Glomerular endothelial cell (primary cell): ENCODE data around the gene FRAS1. TPM values are rescaled to one million over a fixed set of nuclear protein-coding genes. Genes with fewer than 3 reads are reported as not detected.
A peak's percentile ranks its signal among the peaks of the same experiment; 100 is the strongest.

Source experiments
- DNase-seq: peaks from one replicate; pipeline ENCODE4 v3.0.0-alpha.2; 2011; ENCODE audit warnings: low read depth, low spot score; ENCODE audit errors: extremely low read depth
- total RNA-seq: library from RNA; depleted of rRNA; stranded (reverse); fragments of >200 nt; gene quantifications from 2 replicates; pipeline ENCODE4 v1.2.3, GENCODE V29; 2015

FRAS1 gene
- total RNA-seq, 1 donor from 2014 or later, result 7.2 TPM

DNA sequence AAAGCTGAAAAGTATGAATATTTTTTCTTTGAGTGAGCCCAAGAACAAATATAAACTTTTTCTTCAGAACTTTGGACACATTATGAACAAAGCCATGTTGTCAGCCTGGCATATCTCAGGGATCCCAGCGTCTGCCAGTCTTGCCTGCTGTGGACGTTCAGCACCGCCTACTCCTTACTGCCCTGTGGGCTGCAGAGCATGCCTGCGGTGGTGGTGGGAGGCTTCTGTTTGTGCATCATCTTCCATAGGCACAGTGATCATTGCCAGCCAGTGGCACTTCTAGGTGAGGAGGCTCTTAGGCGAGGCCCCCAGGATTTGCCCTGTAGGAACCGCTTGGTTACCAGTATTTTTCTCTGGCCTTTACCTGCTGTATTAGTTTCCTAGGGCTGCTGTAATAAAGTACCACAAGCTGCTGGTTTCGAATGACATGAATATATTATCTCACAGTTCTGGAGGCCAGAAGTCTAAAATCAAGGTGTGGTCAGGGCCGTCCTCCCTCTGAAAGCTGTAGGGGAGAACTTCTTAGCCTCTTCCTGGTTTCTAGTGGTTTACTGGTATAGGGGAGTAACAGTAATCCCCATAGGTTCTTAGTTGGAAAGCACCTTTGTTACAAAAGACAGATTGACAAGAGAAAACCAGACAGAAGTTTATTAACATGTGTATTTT, 509.8 kb downstream of the FRAS1 start:
- DNase-seq, result no peak

DNA sequence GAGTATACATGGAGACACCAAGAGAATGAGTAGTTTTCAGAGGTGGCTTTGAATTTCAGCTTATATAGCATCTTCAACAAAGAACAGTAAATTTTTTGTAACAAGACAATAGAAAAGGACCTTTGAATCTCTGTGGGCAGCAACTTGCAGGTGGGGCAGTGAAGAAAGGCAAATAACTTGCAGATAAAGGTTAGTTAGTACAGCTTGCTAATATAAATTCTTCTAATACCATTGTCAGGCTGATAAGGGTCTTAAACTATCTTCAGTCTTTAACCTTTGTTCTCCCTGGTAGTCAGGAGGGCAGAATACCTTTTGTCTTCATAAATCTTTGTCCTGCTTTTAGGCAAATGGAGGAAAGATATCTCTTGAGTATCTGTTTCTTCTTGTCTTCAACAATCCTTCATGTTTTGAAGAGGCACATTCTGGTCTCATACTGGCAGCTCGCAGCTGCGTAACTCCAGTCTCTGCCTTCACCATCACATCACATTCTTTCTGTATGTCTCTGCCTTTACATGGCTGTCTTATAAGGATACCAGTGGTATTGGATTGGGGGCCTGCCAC, 510.5 kb downstream of the FRAS1 start:
- DNase-seq, result no peak

DNA sequence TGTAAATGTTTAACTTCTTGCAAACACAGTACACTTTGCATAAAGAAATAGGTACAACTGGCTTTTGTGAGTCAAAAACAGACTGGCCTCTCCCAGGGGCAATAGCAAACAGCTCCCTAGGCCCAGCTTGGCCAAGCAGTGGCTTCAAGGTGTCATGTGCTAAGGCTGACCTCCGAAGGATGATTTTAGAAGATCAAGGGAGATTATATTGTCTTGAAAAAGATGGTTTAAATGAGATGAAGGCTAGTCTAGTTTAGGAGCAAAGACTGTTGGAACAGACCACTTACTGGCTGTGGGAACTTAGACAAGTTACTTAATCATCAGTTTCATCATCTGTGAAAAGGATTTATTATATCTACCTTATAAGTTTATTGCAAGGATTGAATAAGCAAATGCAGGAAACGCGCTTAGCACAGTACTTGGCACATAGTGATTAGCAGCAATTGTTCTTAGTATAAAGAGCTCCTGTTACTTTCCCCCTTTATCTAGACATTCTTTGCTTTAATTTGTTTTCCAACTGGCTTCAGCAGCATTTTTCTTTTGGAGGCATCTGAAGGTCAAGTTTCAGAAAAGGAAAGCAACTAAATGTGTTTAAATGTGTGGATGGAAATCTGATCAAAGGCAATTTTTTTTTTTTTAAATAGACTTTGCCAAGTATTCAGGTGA, 511.6 kb downstream of the FRAS1 start:
- DNase-seq, result no peak

DNA sequence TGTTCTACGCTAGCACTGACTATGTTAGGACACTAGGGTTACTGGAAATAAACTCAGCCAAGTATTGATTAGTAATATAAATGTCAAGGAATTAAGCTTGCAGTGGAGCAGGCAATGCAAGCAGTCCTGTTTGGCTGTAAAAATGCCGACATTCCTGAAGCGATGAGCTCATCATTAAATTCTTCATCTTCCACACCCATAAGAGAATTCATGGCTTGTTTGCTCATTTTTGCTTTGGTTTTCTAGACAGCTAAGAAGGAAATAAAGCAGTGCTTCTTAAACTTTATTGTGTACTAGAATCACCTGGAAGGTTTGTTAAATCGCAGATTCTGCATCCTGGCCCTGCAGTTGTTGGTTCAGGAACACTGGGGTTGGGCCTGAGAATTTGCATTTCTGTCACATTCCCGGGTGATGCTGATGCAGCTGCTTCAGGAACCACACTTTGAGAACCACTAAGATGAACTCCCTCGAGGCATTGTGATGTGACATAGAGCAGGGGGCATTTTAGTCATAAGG, 512.2 kb downstream of the FRAS1 start:
- DNase-seq, result peak; percentile 54

DNA sequence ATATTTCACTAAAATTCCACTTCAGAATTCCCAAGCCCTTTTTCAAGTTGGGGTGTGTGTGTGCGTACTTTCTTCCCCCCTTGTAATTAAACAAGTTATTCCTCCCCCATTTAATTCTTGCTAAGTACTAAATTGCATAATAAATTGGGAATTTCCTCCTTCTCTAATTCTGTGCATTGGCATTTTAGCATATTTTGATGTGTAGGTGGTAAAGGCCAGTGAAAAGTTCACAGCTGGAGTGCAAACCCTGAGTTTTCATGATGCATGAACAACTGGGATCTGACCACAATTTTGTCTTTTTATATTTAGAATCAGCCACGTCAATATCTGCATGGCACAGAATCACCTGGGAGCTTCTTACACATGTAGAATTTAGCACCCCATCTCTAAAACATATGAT, 513.0 kb downstream of the FRAS1 start:
- DNase-seq, result no peak

DNA sequence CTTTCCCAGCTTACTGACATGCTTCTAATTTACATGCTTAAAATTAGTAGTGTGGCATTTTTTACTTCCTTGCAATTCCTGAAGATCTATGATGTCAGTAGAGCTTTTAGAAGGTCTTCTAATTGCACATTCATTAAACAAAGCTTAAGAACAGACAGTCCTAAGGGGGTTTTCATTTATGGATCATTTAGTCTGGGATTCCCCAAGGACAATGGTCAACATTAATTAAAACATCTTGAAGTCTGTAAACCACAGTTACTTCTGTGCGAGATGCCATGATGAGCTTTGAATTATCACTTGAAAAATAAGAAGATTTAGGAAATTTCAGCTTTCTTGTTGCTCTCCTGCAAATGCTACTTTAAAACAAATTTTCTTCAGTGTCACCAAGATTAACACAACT, 514.7 kb downstream of the FRAS1 start:
- DNase-seq, result no peak

DNA sequence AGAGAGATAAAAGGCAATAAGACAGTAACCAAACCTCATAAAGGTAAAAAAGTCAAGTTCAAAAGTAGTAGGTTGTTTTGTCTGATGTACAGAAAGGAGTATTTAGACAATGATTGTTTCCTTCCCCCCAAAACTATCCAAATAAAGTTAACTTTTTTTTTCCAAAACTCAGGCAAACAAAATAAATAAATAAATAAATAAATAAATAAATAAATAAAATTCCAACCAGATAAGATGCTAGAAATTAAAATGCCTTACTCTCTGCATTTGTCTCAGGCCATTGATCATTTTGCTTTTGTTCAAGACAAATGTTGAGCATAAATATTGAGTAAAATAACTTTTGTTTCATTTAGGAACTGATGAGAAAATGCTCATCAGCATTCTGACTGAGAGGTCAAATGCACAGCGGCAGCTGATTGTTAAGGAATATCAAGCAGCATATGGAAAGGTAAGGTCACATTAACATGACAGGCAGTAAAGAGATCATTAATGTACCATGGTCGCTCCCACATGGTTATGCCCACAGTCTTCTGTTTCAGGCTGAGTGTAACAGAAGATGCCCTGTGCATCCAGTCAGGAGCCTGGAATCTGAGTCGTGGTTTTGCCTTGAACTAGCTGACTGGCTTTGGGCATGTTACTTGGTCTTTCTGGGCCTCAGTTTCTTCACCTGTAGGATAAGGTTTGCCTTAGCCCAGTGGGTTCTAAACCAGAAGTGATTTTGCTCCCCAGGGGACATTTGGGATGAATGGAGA, 521.7 kb downstream of the FRAS1 start:
- DNase-seq, result no peak

DNA sequence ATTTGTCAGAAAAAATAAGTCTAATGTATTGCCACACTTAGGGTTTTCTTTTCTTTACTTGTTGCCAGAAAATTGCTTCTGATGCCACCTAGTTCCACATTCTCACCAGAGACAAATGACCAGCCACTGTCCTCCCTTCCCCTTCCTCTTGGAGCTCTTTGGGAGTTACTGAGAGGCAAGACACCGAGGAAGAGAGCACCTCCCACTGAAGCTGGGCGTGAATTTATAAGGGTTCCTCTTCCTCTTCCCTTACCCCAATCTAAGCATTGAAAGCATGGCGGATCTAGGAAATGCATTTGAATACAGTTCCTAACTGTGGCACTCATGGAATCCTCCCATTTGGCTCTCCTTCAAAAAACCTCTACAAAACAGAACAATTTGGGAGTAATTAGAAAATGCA, 524.5 kb downstream of the FRAS1 start:
- no peak for DNase-seq

DNA sequence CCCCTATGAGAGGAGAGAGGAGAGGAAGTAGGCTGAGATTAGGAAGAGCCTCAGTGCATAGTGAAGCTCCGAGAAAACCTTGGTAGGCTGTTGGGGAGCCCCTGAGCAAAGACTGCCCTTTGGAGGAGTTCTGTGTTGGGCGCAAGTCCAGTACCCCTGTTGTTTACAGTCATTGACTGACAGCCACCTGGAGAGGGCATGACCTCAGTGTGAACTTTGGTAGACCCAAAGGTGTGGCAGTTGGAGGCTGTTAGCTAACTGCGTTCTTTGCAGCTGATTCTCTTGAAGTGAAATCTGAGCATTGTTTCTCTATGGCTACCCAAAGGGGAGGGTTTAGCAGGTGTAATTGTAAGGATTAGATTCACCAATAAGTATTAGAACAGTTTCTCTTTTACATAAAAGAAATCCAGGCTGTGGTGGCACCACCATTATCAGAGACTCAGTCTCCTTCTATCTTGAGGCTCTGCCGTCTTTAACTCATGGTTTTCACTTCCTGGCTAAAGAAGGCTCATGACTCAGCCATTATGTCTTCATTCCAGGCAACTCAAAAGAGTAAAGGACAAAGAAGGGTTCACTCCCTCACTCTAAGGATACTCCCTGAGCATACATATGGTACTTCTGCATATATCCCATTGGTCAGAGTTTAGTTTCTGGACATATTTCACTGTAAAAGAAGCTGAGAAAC, 527.9 kb downstream of the FRAS1 start:
- DNase-seq, result no peak

DNA sequence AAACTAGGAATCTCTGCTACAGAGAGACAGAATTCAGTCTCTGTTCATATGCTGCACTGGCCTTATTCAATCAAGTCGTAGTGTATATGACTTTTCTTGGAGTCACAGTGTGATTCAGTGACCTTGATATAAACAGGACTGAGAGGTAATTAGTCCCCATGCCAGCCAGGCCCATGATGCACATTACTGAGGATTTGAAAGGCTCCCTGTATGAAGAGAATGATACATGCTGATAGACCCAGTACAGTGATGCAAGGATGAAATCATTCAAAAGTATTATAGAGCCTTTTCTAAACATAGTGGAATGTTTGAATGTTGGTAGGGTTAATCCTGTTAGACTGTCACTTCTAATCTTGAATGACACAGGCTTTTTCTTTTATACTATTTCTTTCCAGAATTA, 528.5 kb downstream of the FRAS1 start:
- no peak for DNase-seq

DNA sequence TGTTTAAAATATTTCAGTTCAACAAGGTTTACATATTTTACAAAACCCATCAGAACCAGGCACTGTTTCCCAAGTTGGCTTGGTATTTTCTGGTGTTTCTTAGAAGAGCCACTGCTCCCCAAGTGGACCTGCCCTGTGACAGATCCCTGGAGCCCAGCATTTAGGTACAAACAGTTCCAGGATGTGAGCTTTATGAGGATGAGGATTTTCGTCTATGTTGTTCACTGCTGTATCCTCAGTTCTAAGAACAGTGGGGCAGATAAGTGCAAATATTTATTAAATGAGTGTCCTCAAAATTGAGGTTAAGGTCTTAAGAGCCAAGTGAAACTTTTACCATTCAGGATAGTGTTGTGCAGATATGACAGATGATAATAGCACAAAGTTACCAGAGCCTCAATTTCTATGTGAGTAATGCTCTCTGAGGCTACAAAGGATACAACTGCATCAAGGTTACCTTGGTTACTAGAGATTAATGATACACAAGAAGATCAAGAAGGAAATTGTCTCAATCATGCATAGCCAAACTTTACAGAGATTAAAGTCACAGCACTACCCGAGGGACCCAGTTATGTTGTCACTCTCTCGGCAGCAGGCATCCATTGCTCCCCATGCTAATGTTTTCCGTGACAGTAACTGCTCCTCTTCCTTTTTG, 531.9 kb downstream of the FRAS1 start:
- no peak for DNase-seq

DNA sequence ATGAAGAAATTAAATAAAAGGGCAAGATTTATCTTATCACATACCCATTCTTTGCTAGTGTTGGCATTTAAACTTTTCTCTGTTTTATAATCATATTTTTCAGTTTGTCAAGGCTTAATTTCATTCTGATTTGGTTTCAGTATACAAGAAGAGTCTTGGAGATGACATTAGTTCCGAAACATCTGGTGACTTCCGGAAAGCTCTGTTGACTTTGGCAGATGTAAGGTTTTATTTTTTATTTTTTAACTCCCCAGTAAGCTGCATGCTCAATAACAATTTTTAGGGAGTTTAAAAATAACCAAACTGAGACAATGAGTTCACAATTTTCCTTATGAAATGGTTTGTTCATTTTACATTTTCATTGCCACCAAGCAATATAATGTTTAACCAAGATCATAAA, 534.3 kb downstream of the FRAS1 start:
- DNase-seq, result no peak

DNA sequence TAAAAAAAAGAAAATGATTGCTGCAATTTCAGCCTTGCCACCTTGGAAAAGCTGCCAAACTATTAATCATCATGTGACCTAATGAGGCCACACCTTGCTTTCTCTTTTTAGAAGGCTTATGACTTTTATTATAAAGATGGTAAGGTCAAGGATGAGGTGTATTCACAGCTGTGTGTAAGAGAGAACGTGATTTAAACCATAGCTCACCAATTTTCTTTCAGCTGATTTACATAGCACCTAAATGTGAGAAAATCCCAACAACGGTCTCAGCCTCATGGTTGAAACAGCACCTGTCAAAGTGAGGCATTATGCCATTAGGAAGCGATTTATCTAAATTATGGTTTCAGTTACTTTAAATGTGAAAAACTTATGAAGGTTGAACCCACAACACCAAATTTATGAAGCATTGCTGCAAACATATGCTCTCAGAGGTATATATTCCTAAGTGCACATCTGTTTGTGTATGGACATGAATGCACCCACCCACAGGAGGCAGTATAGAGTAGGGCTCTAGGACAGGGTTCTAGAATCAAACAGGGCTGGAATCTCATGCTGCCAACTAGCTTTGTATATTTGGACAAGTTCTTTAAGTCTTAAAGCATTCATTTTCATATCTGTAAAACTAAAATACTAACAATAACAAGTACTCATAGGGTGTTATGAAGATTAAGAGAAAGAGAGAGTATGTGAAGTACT, 535.1 kb downstream of the FRAS1 start:
- DNase-seq, result no peak

Other genes starting within 250 kb of the FRAS1 start
- 22.2 and 24.9 TPM in 2 replicates for gene CNOT6L, start 238.0 kb upstream of the FRAS1 start, total RNA-seq
- 22.3 and 30.5 TPM in 2 replicates for gene MRPL1, start 194.5 kb upstream of the FRAS1 start, total RNA-seq